Keratinocyte (primary cell): Measurements from ENCODE around the gene KCNIP2. TPM values are rescaled to one million over a fixed set of nuclear protein-coding genes. Genes with fewer than 3 reads are reported as not detected.

Experiments used
- DNase-seq: peaks from one replicate; pipeline ENCODE4 v3.0.0-alpha.2; 2011; ENCODE audit warnings: low read depth, missing footprints, low spot score
- FAIRE-seq: peaks from 2 replicates; lab custom pipeline; 2011; peaks lifted over from hg19 to GRCh38; lab: Jason Lieb, UNC
- H2AFZ ChIP-seq: 2 replicates; pipeline ENCODE4 v1.6.0; 2012; ENCODE audit warnings: low read length, control low read depth, inconsistent platforms; ENCODE audit not compliant: control insufficient read depth
- H3K27ac ChIP-seq: 2 replicates; pipeline ENCODE4 v1.5.1; 2011; ENCODE audit warnings: low read length; ENCODE audit not compliant: control insufficient read depth, insufficient read depth
- H3K27me3 ChIP-seq: 3 replicates; pipeline ENCODE4 v1.6.0; 2011; ENCODE audit warnings: low read length; ENCODE audit not compliant: control insufficient read depth, insufficient read depth; ENCODE audit errors: extremely low read depth
- H3K36me3 ChIP-seq, 2 experiments: 2 replicates in 1 of 2; 3 replicates in 1 of 2; pipeline ENCODE4 v1.5.1; 2011; ENCODE audit warnings: low read length in 2 of 2, mild to moderate bottlenecking in 1 of 2; ENCODE audit not compliant: control insufficient read depth in 2 of 2, insufficient read depth in 2 of 2; ENCODE audit errors: extremely low read depth in 1 of 2
- H3K4me1 ChIP-seq: 3 replicates; pipeline ENCODE4 v1.5.1; 2011; ENCODE audit warnings: low read length; ENCODE audit not compliant: control insufficient read depth, insufficient read depth; ENCODE audit errors: extremely low read depth
- H3K4me2 ChIP-seq: 3 replicates; pipeline ENCODE4 v1.6.0; 2011; ENCODE audit warnings: low read depth, low read length; ENCODE audit not compliant: control insufficient read depth, insufficient read depth; ENCODE audit errors: extremely low read depth
- H3K4me3 ChIP-seq, 3 experiments: fragments of 200-600 bp in 1 of 3; sonication (generic) in 1 of 3; 2 replicates in 2 of 3; 3 replicates in 1 of 3; pipeline ENCODE4 v1.5.1; 2011 to 2016; ENCODE audit warnings: low read length in 3 of 3, mild to moderate bottlenecking in 3 of 3, control low read depth in 2 of 3, inconsistent platforms in 1 of 3, low read depth in 1 of 3, mixed read lengths in 1 of 3, mixed run types in 1 of 3, moderate library complexity in 1 of 3; ENCODE audit not compliant: control insufficient read depth in 2 of 3, insufficient read depth in 2 of 3; ENCODE audit errors: extremely low read depth in 1 of 3
- H3K79me2 ChIP-seq: 2 replicates; pipeline ENCODE4 v1.6.0; 2012; ENCODE audit warnings: low read length; ENCODE audit not compliant: control insufficient read depth, insufficient read depth
- H3K9ac ChIP-seq: 3 replicates; pipeline ENCODE4 v1.6.0; 2011; ENCODE audit warnings: low read length; ENCODE audit not compliant: control insufficient read depth, insufficient read depth; ENCODE audit errors: extremely low read depth
- H3K9me1 ChIP-seq: 3 replicates; pipeline ENCODE4 v1.6.0; 2011; ENCODE audit warnings: low read length; ENCODE audit not compliant: control insufficient read depth, insufficient read depth; ENCODE audit errors: extremely low read depth
- H3K9me3 ChIP-seq: 2 replicates; pipeline ENCODE4 v1.5.1; 2012; ENCODE audit warnings: low read depth, low read length; ENCODE audit not compliant: control insufficient read depth
- H4K20me1 ChIP-seq: 3 replicates; pipeline ENCODE4 v1.6.0; 2011; ENCODE audit warnings: low read length; ENCODE audit not compliant: control insufficient read depth, insufficient read depth; ENCODE audit errors: extremely low read depth
- CTCF ChIP-seq, 3 experiments: IDR thresholded peaks in 1 of 3; conservative IDR thresholded peaks in 1 of 3; optimal IDR thresholded peaks in 1 of 3; 2 replicates in 2 of 3; 3 replicates in 1 of 3; pipeline versions ENCODE3 to v1.5.1; 2011; ENCODE audit warnings: low read length in 3 of 3, mild to moderate bottlenecking in 3 of 3, moderate library complexity in 2 of 3, control low read depth in 1 of 3, inconsistent platforms in 1 of 3; ENCODE audit not compliant: insufficient read depth in 2 of 3; ENCODE audit errors: extremely low read depth in 1 of 3
- EZH2 ChIP-seq: IDR thresholded peaks from one replicate; pipeline ENCODE4 v1.6.1; 2012; ENCODE audit warnings: inconsistent platforms, mild to moderate bottlenecking, low read length, moderate library complexity
- dilution Hi-C: fragments of 300-500 bp; cut with MboI; formaldehyde crosslinking; loops from one replicate; pipeline ENCODE4 v1.7.0; 2020; ENCODE audit warnings: low sequenced_read_pairs; ENCODE audit not compliant: extremely low pct_ligation_motif_present
- polyA plus RNA-seq, 5 experiments: library from polyadenylated mRNA; depleted of rRNA in 3 of 5; stranded (reverse) in 3 of 5; stranded (forward) in 1 of 5; unstranded in 1 of 5; fragments of >200 nt; gene quantifications; 1 replicate in 1 of 5; 2 replicates in 3 of 5; 3 replicates in 1 of 5; pipeline versions ENCODE4 v1.2.1 to v1.2.3, GENCODE V29; 2011 to 2012; ENCODE audit warnings: missing spikeins in 2 of 5, low read depth in 1 of 5, low replicate concordance in 1 of 5

The KCNIP2 gene
- polyA plus RNA-seq, 1 donor (not counting 4 experiments of a cell fraction or from before 2014, with no cell fraction given) = 0.41 TPM

GRCh38 chr10:101783736-101784118, 59.9 kb downstream of the KCNIP2 start:
- peaks cover 7% of the 10 kb centered on the region for H3K27me3 ChIP-seq
- H3K4me1 ChIP-seq = peaks cover 49% of the 10 kb centered on the region
- H3K9me3 ChIP-seq = no peaks in the 10 kb centered on the region
- H3K4me3 ChIP-seq = peak overlapping the region; percentile 74 to 88 (median 86)
- no peaks in the 10 kb centered on the region for H3K9me1 ChIP-seq
- peak overlapping the region; percentile 63 for H2AFZ ChIP-seq
- peak overlapping the region; percentile 94 for H3K4me2 ChIP-seq
- H3K27ac ChIP-seq = peak overlapping the region; percentile 74
- DNase-seq = no peak
- no peak for TF ChIP-seq EZH2
- no peak for TF ChIP-seq CTCF (optimal IDR thresholded peaks at IDR 0.05 in 1 of 3, IDR thresholded peaks at IDR 0.05 in 1 of 3, conservative IDR thresholded peaks at IDR 0.05 in 1 of 3; ENCODE audit: extremely low read depth in 1 of 3, insufficient read depth in 2 of 3, low read length in 3 of 3)
- peaks cover 17 to 25% of the 10 kb centered on the region in 2 experiments for H3K36me3 ChIP-seq
- peak; percentile 26 for FAIRE-seq
- peak overlapping the region; percentile 94 for H3K9ac ChIP-seq
- dilution Hi-C loops = no loop called here
- peaks cover 11% of the 10 kb centered on the region for H3K79me2 ChIP-seq
- H4K20me1 ChIP-seq = peaks cover 11% of the 10 kb centered on the region

GRCh38 chr10:101782811-101783735, 60.5 kb downstream of the KCNIP2 start, which contains the start of gene NPM3:
Gene NPM3 (minus strand): TSS chr10:101783446. CDS start chr10:101783390, 56 bp downstream.
- no peak for DNase-seq
- dilution Hi-C loops = no loop called here
- FAIRE-seq = no peak

More at GRCh38 chr10:101782811-101783735, 60.5 kb downstream of the KCNIP2 start, which contains the start of gene NPM3:
- peaks cover 17 to 25% of the 10 kb centered on the region in 2 experiments for H3K36me3 ChIP-seq
- peak within 1 kb of the TSS; percentile 94 for H3K4me2 ChIP-seq
- peak within 1 kb of the TSS; percentile 94 for H3K9ac ChIP-seq
- peak within 1 kb of the TSS; percentile 74 to 88 (median 86) for H3K4me3 ChIP-seq
- peaks cover 12% of the 10 kb centered on the region for H3K27me3 ChIP-seq
- H3K27ac ChIP-seq = peak within 1 kb of the TSS; percentile 74
- peaks cover 51% of the 10 kb centered on the region for H3K4me1 ChIP-seq
- H4K20me1 ChIP-seq = peaks cover 17% of the 10 kb centered on the region
- H2AFZ ChIP-seq = peak within 1 kb of the TSS; percentile 86
- H3K79me2 ChIP-seq = peaks cover 11% of the 10 kb centered on the region
- no peaks in the 10 kb centered on the region for H3K9me1 ChIP-seq
- no peaks in the 10 kb centered on the region for H3K9me3 ChIP-seq
- TF ChIP-seq CTCF (optimal IDR thresholded peaks at IDR 0.05 in 1 of 3, IDR thresholded peaks at IDR 0.05 in 1 of 3, conservative IDR thresholded peaks at IDR 0.05 in 1 of 3; ENCODE audit: extremely low read depth in 1 of 3, insufficient read depth in 2 of 3, low read length in 3 of 3) (no peak), EZH2 (no peak)
